ENCODE measurements around the gene WBP1.
"Not testable (repeated sequence)": the region's sequence is repeated elsewhere in the genome, so short reads cannot be mapped to it uniquely, and the experiment has no call there.

DNA sequence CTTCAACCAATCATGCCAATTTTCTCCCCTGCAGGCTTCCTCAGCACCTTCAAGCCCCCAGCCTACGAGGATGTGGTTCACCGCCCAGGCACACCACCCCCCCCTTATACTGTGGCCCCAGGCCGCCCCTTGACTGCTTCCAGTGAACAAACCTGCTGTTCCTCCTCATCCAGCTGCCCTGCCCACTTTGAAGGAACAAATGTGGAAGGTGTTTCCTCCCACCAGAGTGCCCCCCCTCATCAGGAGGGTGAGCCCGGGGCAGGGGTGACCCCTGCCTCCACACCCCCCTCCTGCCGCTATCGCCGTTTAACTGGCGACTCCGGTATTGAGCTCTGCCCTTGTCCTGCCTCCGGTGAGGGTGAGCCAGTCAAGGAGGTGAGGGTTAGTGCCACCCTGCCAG is 1.9 kb downstream of the WBP1 start:
- TF ChIP-seq, protein P1, sequence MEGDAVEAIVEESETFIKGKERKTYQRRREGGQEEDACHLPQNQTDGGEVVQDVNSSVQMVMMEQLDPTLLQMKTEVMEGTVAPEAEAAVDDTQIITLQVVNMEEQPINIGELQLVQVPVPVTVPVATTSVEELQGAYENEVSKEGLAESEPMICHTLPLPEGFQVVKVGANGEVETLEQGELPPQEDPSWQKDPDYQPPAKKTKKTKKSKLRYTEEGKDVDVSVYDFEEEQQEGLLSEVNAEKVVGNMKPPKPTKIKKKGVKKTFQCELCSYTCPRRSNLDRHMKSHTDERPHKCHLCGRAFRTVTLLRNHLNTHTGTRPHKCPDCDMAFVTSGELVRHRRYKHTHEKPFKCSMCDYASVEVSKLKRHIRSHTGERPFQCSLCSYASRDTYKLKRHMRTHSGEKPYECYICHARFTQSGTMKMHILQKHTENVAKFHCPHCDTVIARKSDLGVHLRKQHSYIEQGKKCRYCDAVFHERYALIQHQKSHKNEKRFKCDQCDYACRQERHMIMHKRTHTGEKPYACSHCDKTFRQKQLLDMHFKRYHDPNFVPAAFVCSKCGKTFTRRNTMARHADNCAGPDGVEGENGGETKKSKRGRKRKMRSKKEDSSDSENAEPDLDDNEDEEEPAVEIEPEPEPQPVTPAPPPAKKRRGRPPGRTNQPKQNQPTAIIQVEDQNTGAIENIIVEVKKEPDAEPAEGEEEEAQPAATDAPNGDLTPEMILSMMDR (IDR thresholded peaks at IDR 0.05) = not testable (repeated sequence)
- TF ChIP-seq ZFX (IDR thresholded peaks at IDR 0.05; ENCODE audit: borderline replicate concordance) = not testable (repeated sequence)

All from 22Rv1 (cell line).